Measurements from ENCODE around the gene EPS8L1.
A peak's percentile ranks its signal among the peaks of the same experiment; 100 is the strongest.
"Not testable (repeated sequence)": the region's sequence is repeated elsewhere in the genome, so short reads cannot be mapped to it uniquely, and the experiment has no call there.

Gene EPS8L1

GRCh38 chr19:55044286-55044685 is 31.4 kb upstream of the EPS8L1 start:
- Mint-ChIP-seq H3K4me1 (peaks cover 19% of the 10 kb centered on the region), H3K36me3 (peaks cover 2% of the 10 kb centered on the region), H3K27ac (no peak overlapping the region), H3K4me3 (no peak overlapping the region), H3K9me3 (no peaks in the 10 kb centered on the region), H3K27me3 (no peaks in the 10 kb centered on the region)

- no peaks in the 10 kb centered on the region for H3K9me3 Mint-ChIP-seq
- peaks cover 19% of the 10 kb centered on the region for H3K4me1 Mint-ChIP-seq
- H3K27me3 Mint-ChIP-seq, result no peaks in the 10 kb centered on the region
- peaks cover 2% of the 10 kb centered on the region for H3K36me3 Mint-ChIP-seq
- no peak overlapping the region for H3K4me3 Mint-ChIP-seq
- H3K27ac Mint-ChIP-seq, result no peak overlapping the region
These were observed 30.6 kb upstream of the EPS8L1 start for GRCh38 chr19:55044771-55045716.

- no peak overlapping the region for H3K4me3 Mint-ChIP-seq
- no peaks in the 10 kb centered on the region for H3K27me3 Mint-ChIP-seq
- peaks cover 8% of the 10 kb centered on the region for H3K4me1 Mint-ChIP-seq
- no peaks in the 10 kb centered on the region for H3K9me3 Mint-ChIP-seq
- no peak overlapping the region for H3K27ac Mint-ChIP-seq
- H3K36me3 Mint-ChIP-seq, result peaks cover 5% of the 10 kb centered on the region
These were observed 28.6 kb upstream of the EPS8L1 start for GRCh38 chr19:55046975-55047622.

GRCh38 chr19:55047951-55048350 is 27.7 kb upstream of the EPS8L1 start:
- Mint-ChIP-seq H3K4me1 (no peaks in the 10 kb centered on the region), H3K27me3 (no peaks in the 10 kb centered on the region), H3K27ac (no peak overlapping the region), H3K4me3 (no peak overlapping the region), H3K36me3 (peaks cover 6% of the 10 kb centered on the region), H3K9me3 (no peaks in the 10 kb centered on the region)

DNA sequence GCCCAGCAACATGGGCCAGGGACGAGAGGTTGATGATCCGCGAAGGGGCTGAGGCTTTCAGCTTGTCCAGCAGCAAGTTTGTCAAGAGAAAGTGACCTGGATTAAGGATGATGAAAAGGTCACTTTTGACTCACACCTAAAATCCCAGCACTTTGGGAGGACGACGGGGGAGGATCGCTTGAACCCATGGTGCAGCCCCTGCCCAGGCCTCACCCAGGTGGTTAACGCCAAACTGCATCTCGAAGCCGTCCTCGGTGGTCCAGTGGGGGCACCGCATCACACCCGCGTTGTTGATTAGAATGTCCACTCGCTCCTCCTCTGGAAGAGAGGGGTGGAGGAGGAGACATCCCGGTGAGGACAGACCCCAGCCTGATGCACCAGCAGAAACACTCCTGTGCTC is 27.2 kb upstream of the EPS8L1 start:
- Mint-ChIP-seq H3K27ac (no peak overlapping the region), H3K4me3 (no peak overlapping the region), H3K27me3 (no peaks in the 10 kb centered on the region)

DNA sequence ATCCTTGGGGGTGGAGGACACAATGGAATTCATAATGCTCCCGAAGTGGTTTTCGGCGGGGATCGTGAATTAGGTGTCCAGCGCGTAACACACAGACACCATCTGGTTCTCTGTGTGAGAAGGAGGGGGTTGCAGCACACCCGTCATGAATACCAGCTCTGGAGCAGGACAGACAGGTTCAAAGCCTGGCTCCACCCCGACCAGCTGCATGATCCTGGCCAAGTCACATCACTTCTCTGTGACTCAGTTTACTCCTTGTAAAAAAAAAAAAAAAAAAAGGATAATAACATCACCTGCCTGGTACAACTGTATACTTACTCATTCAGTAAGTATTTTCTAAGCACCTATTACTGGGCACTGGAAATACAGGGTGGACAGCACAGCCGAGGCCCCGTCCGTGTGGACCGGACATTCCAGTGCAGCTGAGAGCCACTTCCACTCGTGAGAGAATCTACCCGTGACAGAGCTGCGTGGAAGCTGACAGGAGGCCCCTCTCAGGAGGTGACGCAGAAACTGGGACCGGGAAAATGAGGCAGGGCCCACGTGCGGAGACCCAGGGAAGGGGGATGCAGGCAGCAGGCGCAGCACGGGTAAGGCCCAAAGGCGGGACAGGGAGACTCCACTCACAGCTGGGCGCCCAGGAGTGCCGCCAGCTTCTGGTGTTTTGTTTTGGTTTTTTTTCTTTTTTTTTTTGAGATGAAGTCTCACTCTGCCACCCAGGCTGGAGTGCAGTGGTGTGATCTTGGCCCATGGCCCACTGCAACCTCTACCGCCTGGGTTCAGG is 24.7 kb upstream of the EPS8L1 start:
- no peak overlapping the region for H3K27ac Mint-ChIP-seq
- no peak overlapping the region for H3K4me3 Mint-ChIP-seq
- H3K4me1 Mint-ChIP-seq, result no peaks in the 10 kb centered on the region
- H3K9me3 Mint-ChIP-seq, result no peaks in the 10 kb centered on the region
- peaks cover 11% of the 10 kb centered on the region for H3K36me3 Mint-ChIP-seq
- H3K27me3 Mint-ChIP-seq, result no peaks in the 10 kb centered on the region

More for the DNA sequence above, 27.2 kb upstream of the EPS8L1 start:
- no peaks in the 10 kb centered on the region for H3K4me1 Mint-ChIP-seq
- H3K36me3 Mint-ChIP-seq, result peaks cover 9% of the 10 kb centered on the region
- no peaks in the 10 kb centered on the region for H3K9me3 Mint-ChIP-seq

GRCh38 chr19:55053735-55054134 is 21.9 kb upstream of the EPS8L1 start:
- Mint-ChIP-seq H3K36me3 (peaks cover 20% of the 10 kb centered on the region), H3K27me3 (no peaks in the 10 kb centered on the region), H3K4me3 (no peak overlapping the region), H3K27ac (no peak overlapping the region), H3K4me1 (no peaks in the 10 kb centered on the region), H3K9me3 (no peaks in the 10 kb centered on the region)

GRCh38 chr19:55056827-55057226 is 18.8 kb upstream of the EPS8L1 start:
- H3K4me3 Mint-ChIP-seq, result no peak overlapping the region
- no peaks in the 10 kb centered on the region for H3K9me3 Mint-ChIP-seq
- H3K27ac Mint-ChIP-seq, result no peak overlapping the region
- H3K36me3 Mint-ChIP-seq, result peaks cover 17% of the 10 kb centered on the region
- peaks cover 14% of the 10 kb centered on the region for H3K4me1 Mint-ChIP-seq
- H3K27me3 Mint-ChIP-seq, result no peaks in the 10 kb centered on the region

- no peak overlapping the region for H3K27ac Mint-ChIP-seq
- no peak overlapping the region for H3K4me3 Mint-ChIP-seq
- H3K9me3 Mint-ChIP-seq, result no peaks in the 10 kb centered on the region
- H3K27me3 Mint-ChIP-seq, result no peaks in the 10 kb centered on the region
- H3K36me3 Mint-ChIP-seq, result peaks cover 12% of the 10 kb centered on the region
- H3K4me1 Mint-ChIP-seq, result peaks cover 19% of the 10 kb centered on the region
These were observed 16.7 kb upstream of the EPS8L1 start for GRCh38 chr19:55058781-55059610.

- not testable (repeated sequence) for H3K36me3 Mint-ChIP-seq, H3K9me3 Mint-ChIP-seq, H3K4me3 Mint-ChIP-seq, H3K27ac Mint-ChIP-seq, H3K27me3 Mint-ChIP-seq
- peaks cover 19% of the 10 kb centered on the region for H3K4me1 Mint-ChIP-seq
These were observed 15.4 kb upstream of the EPS8L1 start for GRCh38 chr19:55060287-55060686.

DNA sequence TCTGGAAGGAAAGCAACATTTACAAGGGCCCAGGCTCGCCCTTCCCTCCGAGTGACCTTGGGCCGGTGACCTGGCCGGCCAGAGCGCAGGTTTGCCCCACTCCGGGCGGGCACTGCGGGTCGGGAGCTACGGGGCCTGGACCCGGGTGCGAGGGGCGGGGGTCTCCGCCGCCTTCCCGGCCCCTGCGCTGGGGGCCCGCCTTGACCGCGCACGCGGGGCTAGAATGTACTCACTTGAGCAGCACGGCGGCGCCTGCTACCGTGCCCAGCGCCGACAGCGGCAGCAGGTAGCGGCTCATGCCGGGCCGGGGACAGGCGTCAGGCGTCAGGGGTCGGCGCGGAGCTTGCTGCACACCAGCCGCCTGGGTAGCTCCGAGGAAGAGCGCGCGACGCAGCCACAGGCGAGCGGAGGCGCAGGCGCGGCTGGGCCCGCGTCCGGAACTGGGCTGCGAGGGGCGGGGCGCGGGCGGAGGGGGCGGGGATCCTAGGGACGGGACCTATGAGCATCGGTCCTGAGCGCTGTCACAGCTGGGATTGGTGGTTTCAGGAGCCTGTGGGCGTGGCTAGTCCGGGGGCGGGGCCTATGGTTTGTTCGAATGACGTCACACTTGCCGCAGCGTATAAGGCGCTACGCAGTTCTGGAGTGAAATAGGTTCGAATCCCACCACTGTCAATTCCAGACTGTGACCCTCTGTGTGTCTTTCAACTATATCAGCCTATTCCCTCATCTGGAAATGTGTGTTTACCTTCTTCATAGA is 12.8 kb upstream of the EPS8L1 start, which contains the start of gene RDH13:
Gene RDH13 (minus strand): TSS at position 414 of the 757 bp plus-strand sequence. CDS start 116 bp downstream, at position 298.
- H3K9me3 Mint-ChIP-seq, result no peaks in the 10 kb centered on the region
- H3K4me3 Mint-ChIP-seq, result peak within 1 kb of the TSS; percentile 85
- H3K36me3 Mint-ChIP-seq, result peaks cover 3% of the 10 kb centered on the region
- peaks cover 14% of the 10 kb centered on the region for H3K27me3 Mint-ChIP-seq
- H3K4me1 Mint-ChIP-seq, result peaks cover 19% of the 10 kb centered on the region
- H3K27ac Mint-ChIP-seq, result no peak within 1 kb of the TSS

GRCh38 chr19:55063492-55063843 is 12.2 kb upstream of the EPS8L1 start:
- H3K36me3 Mint-ChIP-seq, result peaks cover under 1% of the 10 kb centered on the region
- no peaks in the 10 kb centered on the region for H3K9me3 Mint-ChIP-seq
- H3K27ac Mint-ChIP-seq, result no peak overlapping the region
- peaks cover 19% of the 10 kb centered on the region for H3K4me1 Mint-ChIP-seq
- peak overlapping the region; percentile 85 for H3K4me3 Mint-ChIP-seq
- H3K27me3 Mint-ChIP-seq, result peaks cover 17% of the 10 kb centered on the region

DNA sequence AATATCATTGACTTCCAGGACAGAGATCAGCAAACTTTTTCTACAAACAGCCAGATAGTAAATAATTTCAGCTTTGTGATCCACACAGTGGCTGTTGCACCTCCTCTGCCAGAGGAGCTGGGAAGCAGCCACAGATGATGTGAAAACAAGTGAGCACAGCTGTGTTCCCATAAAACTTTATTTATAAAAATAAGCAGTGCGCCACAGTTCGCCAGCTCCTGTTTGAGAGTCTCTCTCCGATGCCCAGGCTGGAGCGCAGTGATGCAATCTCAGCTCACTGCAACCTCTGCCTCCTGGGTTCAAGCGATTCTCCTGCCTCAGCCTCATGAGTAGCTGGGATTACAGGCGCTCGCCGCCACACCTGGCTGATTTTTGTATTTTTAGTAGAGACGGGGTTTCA is 10.2 kb upstream of the EPS8L1 start:
- Mint-ChIP-seq H3K4me1 (peaks cover 22% of the 10 kb centered on the region), H3K27me3 (peaks cover 31% of the 10 kb centered on the region)
- not testable (repeated sequence) for H3K4me3 Mint-ChIP-seq, H3K27ac Mint-ChIP-seq, H3K36me3 Mint-ChIP-seq, H3K9me3 Mint-ChIP-seq

- Mint-ChIP-seq H3K9me3 (no peaks in the 10 kb centered on the region), H3K4me1 (peaks cover 20% of the 10 kb centered on the region), H3K4me3 (no peak overlapping the region), H3K27ac (no peak overlapping the region), H3K36me3 (peaks cover 3% of the 10 kb centered on the region), H3K27me3 (peaks cover 33% of the 10 kb centered on the region)
These were observed 9.5 kb upstream of the EPS8L1 start for GRCh38 chr19:55066107-55066709.

Data from activated naive CD4-positive, alpha-beta T cell treated with anti-CD3 and anti-CD28 coated beads, Interleukin-2, amount 50 U/mL, for 24 hours (primary cell).